Gastrocnemius medialis (tissue), 4 donors: ENCODE data around the gene STK39.

Experiments used
- CTCF ChIP-seq, 5 experiments: fragments of 450-650 bp in 3 of 5; fragments of 200-600 bp in 2 of 5; sonication (generic) in 2 of 5; IDR thresholded peaks in 4 of 5; conservative IDR thresholded peaks in 1 of 5; 1 replicate in 4 of 5; 2 replicates in 1 of 5; pipeline ENCODE4 v1.5.1; 2016 to 2019; ENCODE audit warnings: antibody characterized with exemption in 5 of 5, mild to moderate bottlenecking in 3 of 5, moderate library complexity in 3 of 5
- POLR2A ChIP-seq, 2 donors: fragments of 450-650 bp; IDR thresholded peaks; one replicate each; pipeline ENCODE4 v1.6.1; 2017; ENCODE audit warnings: antibody characterized with exemption in 2 of 2, mild to moderate bottlenecking in 2 of 2, moderate library complexity in 2 of 2

DNA sequence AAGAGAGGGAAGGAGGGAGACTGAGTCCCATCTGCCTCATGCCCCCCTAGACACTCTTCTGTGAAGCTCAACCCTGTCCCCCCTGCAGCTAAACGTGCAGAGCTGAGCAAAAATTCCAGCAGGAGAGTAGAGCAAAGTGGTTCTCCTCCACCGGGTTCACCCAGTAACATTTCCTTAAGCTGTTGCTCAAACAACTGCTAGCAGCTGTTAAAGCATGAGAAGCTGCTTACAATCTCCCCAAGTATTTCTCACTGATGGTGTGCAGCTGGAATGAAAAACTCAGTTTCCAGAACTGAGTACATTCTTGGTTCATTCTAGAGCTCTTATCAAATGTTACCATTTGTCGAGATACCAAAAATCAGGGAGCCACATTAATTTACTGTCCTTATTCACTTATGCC lies 92.3 kb downstream of the STK39 start:
- TF ChIP-seq CTCF (IDR thresholded peaks at IDR 0.05 in 4 of 5, conservative IDR thresholded peaks at IDR 0.05 in 1 of 5), result no peak
- no peak for TF ChIP-seq POLR2A (IDR thresholded peaks at IDR 0.05)
